GM19023 (cell line): ENCODE measurements around the gene SERPIND1.

ENCODE experiments used
- ATAC-seq: cut with Tn5 transposase; IDR thresholded peaks from one replicate; pipeline ENCODE4 v1.9.1; 2021; ENCODE audit warnings: mild to moderate bottlenecking, moderate library complexity; ENCODE audit not compliant: unreplicated experiment

Gene SERPIND1

GRCh38 chr22:20771918-20772625 is 1.8 kb upstream of the SERPIND1 start:
- no peak for ATAC-seq

GRCh38 chr22:20774882-20775281 is 969 bp downstream of the SERPIND1 start:
- no peak for ATAC-seq

GRCh38 chr22:20775342-20775895 is 1.5 kb downstream of the SERPIND1 start:
- ATAC-seq = no peak

GRCh38 chr22:20776624-20777405 is 2.9 kb downstream of the SERPIND1 start:
- ATAC-seq = no peak

GRCh38 chr22:20777420-20778177 is 3.7 kb downstream of the SERPIND1 start:
- ATAC-seq = no peak

- ATAC-seq = no peak
Observed at GRCh38 chr22:20779014-20779817, 5.3 kb downstream of the SERPIND1 start.

- no peak for ATAC-seq
Observed at GRCh38 chr22:20779818-20780158, 5.9 kb downstream of the SERPIND1 start.

- no peak for ATAC-seq
Observed at GRCh38 chr22:20781272-20781990, 7.5 kb downstream of the SERPIND1 start.

- no peak for ATAC-seq
Observed at GRCh38 chr22:20782083-20782482, 8.2 kb downstream of the SERPIND1 start.

- no peak for ATAC-seq
Observed at GRCh38 chr22:20782596-20783299, 8.8 kb downstream of the SERPIND1 start.

- ATAC-seq = no peak
Observed at GRCh38 chr22:20783300-20783673, 9.4 kb downstream of the SERPIND1 start.

GRCh38 chr22:20783844-20784723 is 10.2 kb downstream of the SERPIND1 start:
- no peak for ATAC-seq

- no peak for ATAC-seq
Observed at GRCh38 chr22:20785415-20785814, 11.5 kb downstream of the SERPIND1 start.

- no peak for ATAC-seq
Observed at GRCh38 chr22:20786048-20786447, 12.1 kb downstream of the SERPIND1 start.

- no peak for ATAC-seq
Observed at GRCh38 chr22:20786536-20786979, 12.6 kb downstream of the SERPIND1 start.

GRCh38 chr22:20787223-20787622 is 13.3 kb downstream of the SERPIND1 start:
- ATAC-seq = no peak

GRCh38 chr22:20787746-20788626 is 14.1 kb downstream of the SERPIND1 start:
- ATAC-seq = no peak
